Measurements from ENCODE around the gene KIAA1549. TPM values are rescaled to one million over a fixed set of nuclear protein-coding genes. Genes with fewer than 3 reads are reported as not detected.

The KIAA1549 gene
- total RNA-seq, 4 donors from 2014 or later = 1.6 to 2.4 (median 1.7) TPM

- no peak overlapping the region for H3K27ac ChIP-seq
- H3K4me1 ChIP-seq = no peaks in the 10 kb centered on the region
- no peak overlapping the region for H3K4me3 ChIP-seq
- TF ChIP-seq EP300 (IDR thresholded peaks at IDR 0.05) (no peak), CTCF (IDR thresholded peaks at IDR 0.05) (no peak), POLR2A (IDR thresholded peaks at IDR 0.05) (no peak)
- H3K27me3 ChIP-seq = no peaks in the 10 kb centered on the region
- no peak for DNase-seq (ENCODE audit: low spot score in 2 of 2)
- peaks cover 0 to 10% (median 0%) of the 10 kb centered on the region in 4 donors for H3K9me3 ChIP-seq
- WGBS, 2 donors = 79 to 88% methylated on average over 1 of the region's 1 CpG
- H3K36me3 ChIP-seq = no peaks in the 10 kb centered on the region
These were observed 176.6 kb downstream of the KIAA1549 start for GRCh38 chr7:138804618-138805017.

GRCh38 chr7:138802706-138803105, 178.5 kb downstream of the KIAA1549 start:
- no peak overlapping the region for H3K27ac ChIP-seq
- H3K4me3 ChIP-seq = no peak overlapping the region
- TF ChIP-seq POLR2A (IDR thresholded peaks at IDR 0.05) = no peak
- no peak for TF ChIP-seq CTCF (IDR thresholded peaks at IDR 0.05)
- no peak for TF ChIP-seq EP300 (IDR thresholded peaks at IDR 0.05)
- H3K27me3 ChIP-seq = no peaks in the 10 kb centered on the region
- no peaks in the 10 kb centered on the region for H3K36me3 ChIP-seq
- no peak for DNase-seq (ENCODE audit: low spot score in 2 of 2)
- 93 to 94% methylated on average over 18 of the region's 18 CpGs for WGBS, 2 donors
- peaks cover 0 to 6% (median 0%) of the 10 kb centered on the region in 4 donors for H3K9me3 ChIP-seq
- no peaks in the 10 kb centered on the region for H3K4me1 ChIP-seq

GRCh38 chr7:138801256-138801655, 179.9 kb downstream of the KIAA1549 start:
- H3K4me1 ChIP-seq = no peaks in the 10 kb centered on the region
- H3K36me3 ChIP-seq = no peaks in the 10 kb centered on the region
- TF ChIP-seq EP300 (IDR thresholded peaks at IDR 0.05) = no peak
- TF ChIP-seq POLR2A (IDR thresholded peaks at IDR 0.05) = no peak
- no peak for TF ChIP-seq CTCF (IDR thresholded peaks at IDR 0.05)
- no peak for DNase-seq (ENCODE audit: low spot score in 2 of 2)
- WGBS, 2 donors = 74 to 100% methylated on average over 2 to 3 of the region's 3 CpGs
- no peak overlapping the region for H3K27ac ChIP-seq
- no peak overlapping the region for H3K4me3 ChIP-seq
- H3K9me3 ChIP-seq = no peaks in the 10 kb centered on the region
- no peaks in the 10 kb centered on the region for H3K27me3 ChIP-seq

DNA sequence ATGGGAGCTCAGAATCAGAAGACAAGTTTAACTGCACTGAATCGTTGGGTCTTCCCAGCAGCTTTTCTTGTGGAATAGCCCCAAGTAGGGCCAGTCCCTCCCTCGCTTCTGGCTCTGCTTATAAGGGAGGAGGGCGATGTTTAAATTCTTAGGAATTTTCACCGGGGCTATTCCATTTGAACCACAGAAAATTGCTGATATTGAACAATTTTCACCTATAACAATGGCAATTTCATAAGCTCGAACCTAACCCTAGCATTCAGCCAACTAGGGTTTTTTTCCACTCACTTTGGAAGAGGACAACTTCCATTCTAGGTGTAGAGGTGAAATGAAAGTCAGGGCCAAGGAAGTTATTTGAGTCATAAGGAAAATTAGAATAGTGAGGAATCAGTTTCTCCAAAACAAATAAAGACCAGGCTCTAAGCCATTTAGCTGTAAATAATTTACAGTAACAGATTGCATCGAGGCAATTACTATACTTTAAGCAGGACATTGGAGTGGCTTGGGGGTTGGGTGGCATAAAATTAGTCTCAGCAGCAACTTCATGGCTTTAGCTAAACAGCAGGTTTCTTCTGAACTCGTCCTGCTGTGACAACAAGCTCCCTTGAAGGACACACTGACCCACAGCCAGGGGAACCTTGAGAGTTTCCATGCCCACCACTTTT, 181.7 kb downstream of the KIAA1549 start:
- Histone ChIP-seq H3K9me3 (no peaks in the 10 kb centered on the region), H3K36me3 (no peaks in the 10 kb centered on the region), H3K27me3 (no peaks in the 10 kb centered on the region), H3K27ac (no peak overlapping the region), H3K4me1 (no peaks in the 10 kb centered on the region), H3K4me3 (no peak overlapping the region)
- DNase-seq (ENCODE audit: low spot score in 2 of 2) = no peak
- WGBS, 2 donors = 58 to 61% methylated on average over 7 of the region's 7 CpGs
- TF ChIP-seq CTCF (IDR thresholded peaks at IDR 0.05) (no peak), POLR2A (IDR thresholded peaks at IDR 0.05) (no peak), EP300 (IDR thresholded peaks at IDR 0.05) (no peak)

DNA sequence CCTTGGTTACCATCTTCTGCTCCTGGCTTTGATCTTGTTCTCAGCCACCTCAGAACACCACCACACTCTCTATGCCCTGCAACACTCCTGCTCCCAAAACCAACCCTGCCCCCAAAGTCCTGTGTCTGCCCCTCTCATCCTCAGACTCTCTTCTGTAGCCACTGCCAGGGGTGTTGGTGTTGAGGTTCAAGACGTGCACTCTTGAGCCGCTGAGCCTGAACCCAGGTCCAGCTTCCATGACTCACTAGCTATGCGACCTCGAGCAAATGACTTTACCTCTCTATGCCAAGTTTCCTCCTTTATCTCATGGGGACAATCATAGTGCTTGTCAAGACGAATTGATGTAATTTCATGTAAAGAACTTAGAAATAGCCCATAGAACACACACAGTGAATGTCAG, 182.4 kb downstream of the KIAA1549 start:
- no peak for DNase-seq (ENCODE audit: low spot score in 2 of 2)
- Histone ChIP-seq H3K4me3 (no peak overlapping the region), H3K27me3 (no peaks in the 10 kb centered on the region), H3K27ac (no peak overlapping the region), H3K4me1 (no peaks in the 10 kb centered on the region), H3K9me3 (no peaks in the 10 kb centered on the region), H3K36me3 (no peaks in the 10 kb centered on the region)
- TF ChIP-seq EP300 (IDR thresholded peaks at IDR 0.05) (no peak), CTCF (IDR thresholded peaks at IDR 0.05) (no peak), POLR2A (IDR thresholded peaks at IDR 0.05) (no peak)
- 47 to 49% methylated on average over 5 of the region's 5 CpGs for WGBS, 2 donors

Measured in tibial nerve (tissue), 4 donors.